GM10266 (cell line): Measurements from ENCODE around the gene ACOT7.

Experiments
- DNase-seq: peaks from one replicate; pipeline ENCODE4 v3.0.0; 2012; ENCODE audit errors: extremely low spot score
- CTCF ChIP-seq: IDR thresholded peaks from 2 replicates; pipeline ENCODE4 v1.5.1; 2012; ENCODE audit warnings: mild to moderate bottlenecking, low read depth; ENCODE audit not compliant: control insufficient read depth, insufficient read depth; ENCODE audit errors: missing control alignments

Gene ACOT7

GRCh38 chr1:6272452-6272851, 121.1 kb downstream of the ACOT7 start:
- TF ChIP-seq CTCF: no peak
- no peak for DNase-seq

DNA sequence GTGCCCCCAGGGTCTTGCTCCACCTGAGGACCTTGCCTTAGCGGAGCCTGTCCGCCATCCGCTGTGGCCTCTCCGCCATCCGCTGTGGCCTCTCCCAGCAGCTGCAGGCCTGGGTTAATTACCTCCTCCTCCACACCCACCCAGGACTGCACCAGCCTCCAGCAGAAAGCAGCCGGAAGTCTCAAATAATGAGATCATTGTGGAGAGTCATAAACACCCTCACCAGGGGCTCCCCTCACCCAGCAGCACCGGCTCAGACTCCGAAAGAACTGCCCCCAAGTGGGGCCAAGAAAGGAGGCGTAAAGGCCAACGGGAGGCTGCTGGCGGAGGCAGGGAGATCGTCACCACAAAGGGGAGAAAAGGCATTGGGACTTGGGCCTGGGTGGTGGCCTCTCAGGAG, 122.0 kb downstream of the ACOT7 start:
- TF ChIP-seq CTCF: no peak
- no peak for DNase-seq

DNA sequence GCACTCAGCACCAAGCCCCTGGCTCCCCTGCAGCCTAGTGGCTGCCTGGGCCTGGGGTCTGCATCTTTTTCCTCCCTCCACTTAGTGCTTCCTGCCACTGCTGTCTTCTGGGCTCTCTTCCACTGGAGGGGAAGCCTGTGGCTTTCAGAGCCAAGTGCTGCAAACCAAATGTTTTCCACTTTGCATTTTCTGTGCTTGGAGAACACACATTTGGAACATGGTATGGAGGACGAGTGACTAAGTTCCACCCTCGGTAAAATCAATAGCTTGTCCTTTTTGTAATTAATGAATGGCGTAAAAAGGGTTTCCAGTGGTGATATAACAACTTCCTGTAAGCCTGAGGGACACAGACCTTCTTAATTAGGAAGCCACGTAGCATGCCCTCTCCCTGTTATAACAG, 122.6 kb downstream of the ACOT7 start:
- no peak for DNase-seq
- TF ChIP-seq CTCF: no peak

DNA sequence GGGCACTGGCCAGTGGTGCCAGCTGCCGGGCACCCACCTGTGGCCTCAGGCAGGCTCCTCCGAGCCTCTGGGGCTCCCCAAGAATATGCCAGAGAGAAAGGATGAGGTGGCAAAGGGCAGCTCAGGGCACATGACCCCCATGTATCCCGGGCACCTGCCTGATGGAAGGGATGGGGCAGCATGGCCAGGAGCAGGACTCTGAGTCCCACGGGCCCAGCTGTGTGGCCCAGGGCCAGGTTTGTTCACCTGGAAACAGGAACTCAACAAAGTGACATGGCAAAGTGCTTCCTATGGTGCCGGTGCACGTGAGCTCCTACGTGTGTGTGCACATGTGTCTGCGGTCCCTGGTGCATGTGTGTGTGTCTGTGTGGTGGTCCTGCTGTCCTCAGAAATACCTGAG, 123.2 kb downstream of the ACOT7 start:
- no peak for DNase-seq
- no peak for TF ChIP-seq CTCF

GRCh38 chr1:6269720-6270400, 123.7 kb downstream of the ACOT7 start:
- no peak for DNase-seq
- no peak for TF ChIP-seq CTCF

DNA sequence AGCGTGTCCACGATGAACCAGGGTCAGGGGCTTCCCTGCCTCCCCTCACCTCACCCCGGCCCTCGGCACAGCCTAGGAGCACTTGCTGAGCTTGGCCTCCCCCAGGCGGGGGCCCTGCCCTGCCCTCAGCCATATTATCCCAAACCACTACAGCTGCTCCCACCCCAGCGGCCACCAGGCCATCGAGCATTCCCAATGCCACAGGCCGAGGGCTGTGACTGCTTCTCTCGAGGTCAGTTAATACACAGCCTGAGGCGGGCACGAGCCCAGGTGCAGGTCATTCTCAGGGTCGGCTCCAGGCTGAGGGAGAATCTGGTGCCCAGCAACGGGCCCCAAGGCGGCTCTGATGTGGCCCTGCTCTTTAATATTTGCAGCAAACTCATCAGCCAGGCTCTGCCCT, 124.3 kb downstream of the ACOT7 start:
- DNase-seq: no peak
- no peak for TF ChIP-seq CTCF

DNA sequence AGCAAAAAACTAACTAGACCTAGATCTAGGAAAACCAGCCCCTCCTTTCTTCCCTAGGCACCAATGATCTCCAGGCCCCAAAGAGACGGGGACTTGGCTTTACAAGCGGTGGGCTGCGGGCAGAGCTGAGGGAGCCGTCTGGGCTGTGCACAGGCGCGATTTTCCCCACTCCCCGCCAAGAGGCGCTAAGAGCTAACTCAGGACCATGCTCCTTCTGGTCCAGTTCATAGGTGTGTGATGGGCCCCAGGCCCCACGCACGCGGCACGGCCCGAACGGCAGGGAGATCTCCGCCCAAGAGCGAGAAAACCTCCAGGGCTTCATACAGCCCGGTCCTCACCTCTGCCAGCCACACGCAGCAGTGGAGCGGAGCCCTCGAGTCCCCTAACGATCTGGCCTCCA, 125.2 kb downstream of the ACOT7 start:
- no peak for TF ChIP-seq CTCF
- DNase-seq: no peak
